GM18867 (cell line): ENCODE data around the gene SF3A1.

ENCODE experiments used
- ATAC-seq: cut with Tn5 transposase; IDR thresholded peaks from one replicate; pipeline ENCODE4 v1.9.1; 2021; ENCODE audit warnings: mild to moderate bottlenecking, moderate library complexity; ENCODE audit not compliant: unreplicated experiment

Gene SF3A1

GRCh38 chr22:30325724-30326254 lies 30.9 kb downstream of the SF3A1 start:
- ATAC-seq, result no peak

GRCh38 chr22:30325065-30325720 lies 31.5 kb downstream of the SF3A1 start:
- no peak for ATAC-seq

- ATAC-seq, result no peak
Measured at GRCh38 chr22:30324014-30324730, 32.5 kb downstream of the SF3A1 start.

GRCh38 chr22:30323246-30323645 lies 33.4 kb downstream of the SF3A1 start:
- ATAC-seq, result no peak

GRCh38 chr22:30321461-30321860 lies 35.2 kb downstream of the SF3A1 start:
- ATAC-seq, result no peak

- no peak for ATAC-seq
Measured at GRCh38 chr22:30320021-30320556, 36.6 kb downstream of the SF3A1 start.

GRCh38 chr22:30318799-30319419 lies 37.8 kb downstream of the SF3A1 start:
- no peak for ATAC-seq

GRCh38 chr22:30317778-30318177 lies 38.9 kb downstream of the SF3A1 start:
- no peak for ATAC-seq

- ATAC-seq, result no peak
Measured at GRCh38 chr22:30315962-30316576, 40.6 kb downstream of the SF3A1 start.

- ATAC-seq, result no peak
Measured at GRCh38 chr22:30314915-30315314, 41.8 kb downstream of the SF3A1 start.

GRCh38 chr22:30313527-30314363 lies 42.9 kb downstream of the SF3A1 start:
- ATAC-seq, result no peak

GRCh38 chr22:30312053-30312452 lies 44.6 kb downstream of the SF3A1 start:
- ATAC-seq, result no peak

GRCh38 chr22:30310881-30311771 lies 45.6 kb downstream of the SF3A1 start:
- no peak for ATAC-seq

GRCh38 chr22:30309951-30310741 lies 46.5 kb downstream of the SF3A1 start:
- no peak for ATAC-seq

GRCh38 chr22:30308518-30309230 lies 48.0 kb downstream of the SF3A1 start:
- no peak for ATAC-seq

GRCh38 chr22:30308093-30308492 lies 48.6 kb downstream of the SF3A1 start:
- ATAC-seq, result no peak

- ATAC-seq, result no peak
Measured at GRCh38 chr22:30307041-30307574, 49.6 kb downstream of the SF3A1 start.

GRCh38 chr22:30306627-30307011 lies 50.1 kb downstream of the SF3A1 start:
- no peak for ATAC-seq
